OCI-LY7 (cell line): Measurements from ENCODE around the gene RBM44.

Experiments
- CTCF ChIP-seq: fragments of 200-600 bp; sonication (generic); conservative IDR thresholded peaks from 2 replicates; pipeline ENCODE4 v1.5.1; 2014; ENCODE audit warnings: mild to moderate bottlenecking, antibody characterized with exemption, low read length, moderate library complexity, mixed read lengths
- EZH2phosphoT487 ChIP-seq: fragments of 200-600 bp; sonication (generic); IDR thresholded peaks from 2 replicates; pipeline ENCODE4 v1.6.1; 2018; ENCODE audit warnings: low read depth, borderline replicate concordance, mild to moderate bottlenecking, mixed run types, antibody characterized with exemption, low read length, moderate library complexity, mixed read lengths

- no peak for TF ChIP-seq CTCF
- TF ChIP-seq EZH2phosphoT487 = no peak
Measured at GRCh38 chr2:237801466-237801865, 2.9 kb downstream of the RBM44 start.
